Umbilical cord (tissue), 2 donors: ENCODE results near the gene ABTB2. TPM values are rescaled to one million over a fixed set of nuclear protein-coding genes. Genes with fewer than 3 reads are reported as not detected.
A peak's percentile ranks its signal among the peaks of the same experiment; 100 is the strongest.
"Not testable (repeated sequence)": the region's sequence is repeated elsewhere in the genome, so short reads cannot be mapped to it uniquely, and the experiment has no call there.

Experiments used
- DNase-seq: peaks from one replicate; pipeline ENCODE4 v3.0.0-alpha.2; 2015; ENCODE audit warnings: low spot score
- total RNA-seq: library from RNA; depleted of rRNA; stranded (reverse); fragments of >200 nt; gene quantifications from one replicate; pipeline ENCODE4 v1.2.3, GENCODE V29; 2014; ENCODE audit warnings: low replicate concordance; ENCODE audit not compliant: insufficient read depth

ABTB2 gene
- total RNA-seq, 1 donor from 2014 or later, result 3.9 TPM

- DNase-seq, result no peak
Observed at GRCh38 chr11:34190192-34191139, 167.3 kb downstream of the ABTB2 start.

- no peak for DNase-seq
Observed at GRCh38 chr11:34189191-34189590, 168.6 kb downstream of the ABTB2 start.

GRCh38 chr11:34188181-34188580 is 169.6 kb downstream of the ABTB2 start:
- DNase-seq, result no peak

DNA sequence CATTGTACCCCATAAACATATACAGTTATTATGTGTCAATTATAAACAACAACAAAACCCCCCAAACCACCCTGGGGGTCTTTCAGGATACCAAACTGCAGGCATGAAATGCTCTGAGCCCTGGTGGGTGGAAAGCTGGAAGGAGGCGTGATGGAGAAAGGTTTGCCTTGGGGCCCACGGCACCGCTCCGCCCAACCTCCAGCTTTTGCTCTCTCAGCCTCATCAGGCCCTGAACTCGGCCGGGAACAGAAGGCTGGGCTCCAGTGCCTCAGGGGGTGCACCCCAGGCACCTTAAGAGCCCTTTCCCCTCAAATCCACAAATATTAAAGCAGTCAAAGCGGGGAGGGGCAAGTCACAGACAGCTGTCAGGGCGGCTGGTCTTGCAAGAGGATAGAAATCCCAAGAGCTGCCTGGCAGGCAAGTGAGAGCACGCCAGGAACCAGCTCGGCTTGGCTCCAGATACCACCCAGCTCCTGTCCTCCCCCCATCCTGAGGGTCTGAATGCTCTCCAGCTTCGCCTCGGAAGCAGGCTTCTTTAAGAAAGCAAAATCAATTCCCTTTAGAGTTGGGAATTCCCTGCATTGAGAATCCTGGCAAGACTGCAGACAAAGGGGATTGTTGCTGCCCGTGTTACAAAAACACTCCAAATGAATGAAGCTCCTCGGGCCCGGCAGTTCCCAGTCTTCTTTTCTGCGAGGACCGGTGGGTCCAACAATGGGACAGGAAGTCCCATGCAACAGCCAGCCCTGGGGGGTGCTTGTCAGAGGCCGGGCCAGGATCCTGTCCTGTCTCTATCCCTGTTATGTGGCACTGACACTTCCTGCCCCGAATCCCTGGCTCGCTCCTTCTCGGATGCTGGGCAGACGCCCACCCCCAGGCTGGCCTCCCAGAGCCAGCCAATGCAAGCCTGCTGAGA is 171.6 kb downstream of the ABTB2 start:
- DNase-seq, result peak; percentile 40

- DNase-seq, result no peak
Observed at GRCh38 chr11:34184505-34185015, 173.2 kb downstream of the ABTB2 start.

GRCh38 chr11:34183848-34184391 is 173.9 kb downstream of the ABTB2 start:
- DNase-seq, result no peak

DNA sequence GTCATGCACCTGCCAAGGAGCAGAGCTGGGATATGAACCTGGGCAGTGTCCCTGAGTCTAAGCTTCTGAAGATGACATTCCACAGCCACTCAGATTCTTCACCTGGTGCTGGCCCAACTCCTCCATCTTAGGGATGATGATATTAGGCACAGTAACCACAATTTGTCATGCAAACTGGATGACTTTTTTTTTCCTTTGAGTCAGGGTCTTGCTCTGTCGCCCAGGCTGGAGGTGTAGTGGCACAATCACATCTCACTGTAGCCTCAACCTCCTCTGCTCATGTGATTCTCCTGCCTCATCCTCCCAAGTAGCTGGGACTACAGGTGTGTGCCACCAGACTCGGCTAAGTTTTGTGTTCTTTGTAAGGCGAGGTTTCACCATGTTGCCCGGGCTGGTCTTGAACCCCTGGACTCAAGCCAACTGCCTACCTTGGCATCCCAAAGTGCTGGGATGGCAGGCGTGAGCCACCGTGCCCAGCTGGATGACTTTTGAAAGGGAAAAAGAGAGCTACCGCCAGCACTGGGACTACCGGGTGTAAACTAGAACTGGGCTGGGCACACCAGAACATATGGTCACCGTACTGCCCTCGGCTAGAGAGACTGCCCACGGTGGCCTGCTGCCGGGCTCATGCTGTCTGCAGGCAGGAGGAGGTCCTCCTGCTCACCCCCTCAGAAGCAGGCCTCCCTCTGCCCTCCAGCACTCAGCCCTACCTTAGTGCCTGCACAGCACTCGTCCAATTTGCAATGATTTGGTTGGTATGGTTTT is 174.7 kb downstream of the ABTB2 start:
- DNase-seq, result no peak

DNA sequence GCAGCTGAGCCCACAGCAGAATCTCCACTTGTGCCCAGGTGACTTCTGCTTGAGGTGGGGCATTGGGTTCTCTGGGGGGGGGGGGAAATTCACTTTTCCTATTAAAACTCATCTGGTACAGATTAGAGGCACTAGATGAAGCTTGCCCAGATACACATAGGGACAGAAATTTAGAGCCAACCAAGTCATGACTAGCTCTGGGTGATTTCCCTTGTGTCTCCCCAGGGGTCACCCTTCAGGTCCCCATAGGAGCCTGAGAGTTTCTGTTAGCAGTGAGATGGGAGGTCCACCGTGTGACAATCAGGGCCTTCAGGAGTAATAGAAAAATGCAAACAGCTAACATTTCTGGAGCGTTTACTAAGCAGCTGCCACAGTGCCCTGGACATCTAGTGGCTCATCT is 175.4 kb downstream of the ABTB2 start:
- no peak for DNase-seq

DNA sequence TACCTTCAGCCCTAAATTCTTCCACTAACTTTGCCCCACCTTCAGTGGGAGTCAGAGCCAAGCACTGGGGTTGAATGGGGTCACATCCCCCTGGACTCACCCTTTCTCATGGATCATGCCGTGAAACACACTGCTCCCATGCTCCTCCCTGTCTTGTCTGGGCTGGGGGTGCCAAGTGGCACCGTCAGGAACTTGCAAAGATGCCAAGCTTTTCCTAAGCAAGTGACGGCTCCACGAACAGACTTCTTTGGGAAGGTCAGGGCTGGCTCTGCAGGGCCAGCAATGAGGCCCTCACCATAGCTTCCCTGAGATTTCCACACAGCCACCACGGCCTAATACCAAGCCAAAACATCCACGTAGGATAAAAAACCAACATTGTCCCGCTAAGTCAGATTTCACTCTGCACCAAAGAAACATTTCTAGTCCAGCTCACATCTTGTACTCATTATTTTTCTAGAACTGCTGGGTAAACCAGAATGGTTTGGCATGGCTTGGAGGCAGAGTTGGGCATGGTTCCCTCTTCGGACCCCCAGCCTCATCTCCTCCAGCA is 175.9 kb downstream of the ABTB2 start:
- no peak for DNase-seq

GRCh38 chr11:34181251-34181650 is 176.6 kb downstream of the ABTB2 start:
- no peak for DNase-seq

GRCh38 chr11:34180814-34181165 is 177.0 kb downstream of the ABTB2 start:
- DNase-seq, result not testable (repeated sequence)

DNA sequence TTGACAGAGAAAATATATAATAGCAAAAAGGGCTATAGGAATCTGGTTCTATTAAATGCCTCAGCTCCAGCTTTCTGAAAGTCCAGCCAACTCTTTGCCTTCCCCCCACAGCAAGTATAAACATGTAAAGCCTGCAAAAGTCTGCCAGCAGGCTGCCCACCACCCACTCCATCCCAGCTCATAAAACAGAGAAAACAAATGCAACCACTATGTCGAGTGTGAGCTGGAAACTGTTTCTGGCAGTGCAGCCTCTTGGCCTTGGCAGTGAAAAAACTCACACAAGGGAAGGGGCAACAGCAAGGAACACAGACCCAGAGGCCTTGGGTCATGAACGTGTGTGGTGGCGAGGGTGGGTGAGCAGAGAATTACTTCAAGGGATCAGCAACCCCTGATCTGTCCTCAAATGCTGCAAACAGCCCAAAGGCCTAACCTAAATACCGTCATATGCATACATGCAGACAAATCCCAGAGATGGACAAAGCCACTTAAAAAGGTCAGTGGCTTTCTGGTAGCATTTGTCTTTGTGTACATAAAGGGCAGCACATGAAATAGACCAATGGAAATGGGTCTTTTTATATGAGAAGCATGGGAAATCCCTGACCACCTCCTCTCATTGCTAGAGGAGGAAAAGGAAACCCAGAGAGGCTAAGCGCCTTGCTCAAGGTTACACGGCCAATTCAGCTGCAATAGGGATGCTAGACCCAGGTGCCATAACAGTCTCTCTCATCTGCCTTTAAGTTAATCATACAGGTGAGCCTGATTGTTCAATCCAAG is 177.6 kb downstream of the ABTB2 start:
- peak; percentile 50 for DNase-seq

DNA sequence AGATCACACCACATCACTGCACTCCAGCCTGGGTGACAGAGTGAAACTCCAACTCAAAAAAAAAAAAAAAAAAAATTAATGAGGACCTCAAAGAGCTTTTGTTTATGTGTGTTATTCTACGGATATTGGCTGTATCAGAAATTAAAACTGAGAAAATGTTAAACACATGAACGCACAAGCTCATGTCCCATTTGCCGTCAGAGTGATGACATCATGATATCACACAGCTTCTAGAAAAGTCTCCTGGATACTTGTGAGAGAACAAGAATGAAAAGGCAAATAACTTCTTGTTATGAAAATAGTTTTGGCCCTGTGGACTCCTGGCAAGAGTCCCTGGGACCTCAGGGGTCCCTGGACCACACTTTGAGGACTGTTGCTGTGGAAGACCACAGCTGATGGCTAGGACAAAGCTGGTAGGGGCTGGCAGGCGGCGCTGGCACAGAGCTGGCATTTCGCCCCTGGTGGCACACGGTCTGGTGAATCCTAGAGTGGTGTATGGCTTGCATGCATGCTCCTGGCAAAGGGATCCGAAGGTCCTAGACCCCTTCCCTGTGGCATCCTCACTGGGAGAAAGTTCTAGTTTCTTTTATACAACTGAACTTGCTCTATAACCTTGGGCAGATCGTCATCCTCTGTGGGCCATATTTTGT is 178.7 kb downstream of the ABTB2 start:
- no peak for DNase-seq

DNA sequence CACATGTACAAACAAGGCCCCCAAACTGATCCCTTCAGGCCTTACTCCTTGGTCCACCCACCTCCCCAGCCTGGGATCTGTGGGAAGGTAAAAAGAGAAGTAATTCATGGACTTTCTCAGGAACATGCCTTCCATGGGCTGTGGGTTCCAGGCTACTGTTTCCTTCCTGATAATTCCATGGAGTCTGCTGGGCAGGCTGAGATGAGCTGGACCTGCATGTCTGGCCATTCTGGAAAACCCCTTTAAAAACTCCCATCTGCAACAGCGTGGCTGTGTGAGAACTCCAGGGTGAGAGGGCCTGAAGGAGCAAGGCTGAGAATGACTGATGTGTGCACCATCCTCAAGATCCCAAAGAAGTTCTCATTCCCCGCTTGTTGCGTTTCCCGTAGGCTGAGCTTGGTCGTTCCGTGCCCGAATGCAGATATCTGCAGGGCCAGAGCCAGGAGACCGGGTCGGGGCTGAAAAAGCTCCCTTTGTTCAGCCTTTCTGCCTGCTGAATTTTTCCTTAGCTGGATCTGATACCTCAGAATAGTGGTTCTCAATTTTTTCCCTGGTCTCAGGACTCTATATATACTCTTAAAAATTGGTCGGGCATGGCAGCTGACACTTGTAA is 179.5 kb downstream of the ABTB2 start:
- DNase-seq, result no peak

- DNase-seq, result no peak
Observed at GRCh38 chr11:34176751-34177209, 181.0 kb downstream of the ABTB2 start.

DNA sequence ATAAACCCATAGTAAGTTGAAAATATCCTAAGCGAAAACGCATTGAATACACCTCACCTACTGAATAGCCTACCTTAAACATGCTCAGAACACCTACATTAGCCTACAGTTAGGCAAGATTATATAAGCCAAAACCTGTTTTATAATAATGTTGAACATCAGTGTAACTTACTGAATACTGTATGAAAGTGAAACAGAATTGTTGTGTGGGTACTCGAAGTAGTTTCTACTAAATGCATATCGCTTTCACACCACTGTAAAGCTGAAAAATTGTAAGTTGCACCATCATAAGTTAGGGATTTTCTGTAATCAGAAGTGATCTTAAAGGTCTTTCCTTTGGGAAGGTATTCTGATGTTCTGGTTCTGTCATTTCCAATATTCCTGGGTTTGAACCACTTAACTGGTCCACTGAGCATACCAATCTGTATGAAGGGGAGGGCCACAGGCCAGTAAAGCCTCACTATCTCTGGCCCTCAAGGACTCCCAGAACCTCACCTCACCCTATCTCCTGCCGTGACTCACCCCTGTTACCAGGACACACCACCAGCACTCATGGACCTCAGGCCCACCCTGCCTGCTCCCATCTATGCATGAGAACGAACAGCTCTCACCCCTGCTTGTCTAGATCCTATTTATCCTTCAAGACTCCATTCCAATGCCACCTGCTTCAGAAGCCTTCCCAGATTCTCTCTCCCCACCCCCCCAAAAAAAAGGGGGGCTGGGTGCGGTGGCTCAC is 182.4 kb downstream of the ABTB2 start:
- no peak for DNase-seq

GRCh38 chr11:34174412-34175041 is 183.3 kb downstream of the ABTB2 start:
- DNase-seq, result peak; percentile 75

GRCh38 chr11:34173050-34173449 is 184.8 kb downstream of the ABTB2 start:
- DNase-seq, result no peak
